GM23248 (cell line): ENCODE measurements around the gene NDUFAF2.

Source experiments
- EZH2 ChIP-seq: fragments of 200-600 bp; sonication (generic); IDR thresholded peaks from 2 replicates; pipeline ENCODE4 v1.6.1; 2018; ENCODE audit warnings: antibody characterized with exemption, mild to moderate bottlenecking; ENCODE audit not compliant: insufficient read depth, poor library complexity, severe bottlenecking
- EZH2phosphoT487 ChIP-seq: fragments of 200-600 bp; sonication (generic); IDR thresholded peaks from 2 replicates; pipeline ENCODE4 v1.6.1; 2018; ENCODE audit warnings: antibody characterized with exemption, moderate library complexity, mild to moderate bottlenecking, low read depth; ENCODE audit not compliant: insufficient read depth

DNA sequence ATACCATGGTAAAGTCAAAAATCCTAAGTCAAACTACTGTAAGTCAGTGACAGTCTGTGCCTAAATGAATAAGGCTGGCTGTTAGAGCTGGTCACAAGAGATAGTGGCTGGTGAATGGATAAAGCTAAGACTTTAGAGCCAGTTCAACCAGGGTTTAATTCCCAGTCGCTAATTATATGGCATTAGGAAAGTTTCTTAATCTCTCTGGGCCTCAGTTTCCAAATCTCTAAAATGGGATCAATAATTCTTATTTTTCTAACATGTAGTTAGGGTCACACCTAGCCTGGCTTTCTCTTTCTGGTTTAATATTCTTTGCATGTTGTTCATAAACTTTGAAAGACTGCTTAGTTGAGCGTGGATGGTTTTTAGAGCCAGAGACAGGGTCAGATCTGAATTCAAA is 152.5 kb downstream of the NDUFAF2 start:
- TF ChIP-seq EZH2 (no peak), EZH2phosphoT487 (no peak)
